ENCODE measurements around the gene PEX10.

Gene PEX10

DNA sequence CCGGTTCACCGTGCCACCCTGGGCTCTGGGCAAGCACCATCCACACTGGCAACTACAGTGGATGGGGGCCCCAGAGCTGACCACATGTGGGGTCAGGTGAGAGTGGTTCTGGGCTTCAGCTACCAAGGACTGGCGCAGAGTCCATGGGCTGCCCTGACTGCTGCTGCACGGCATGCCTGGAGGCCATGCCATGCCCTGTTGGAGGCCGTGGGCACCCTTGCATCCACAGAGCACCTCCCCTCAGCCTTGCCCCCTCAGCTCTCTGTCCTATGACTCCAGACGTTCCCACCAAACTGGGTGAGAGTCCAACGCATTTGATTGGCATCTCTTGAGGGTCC lies 36.5 kb downstream of the PEX10 start:
- H3K9ac ChIP-seq (ENCODE audit: low read length) = no peak overlapping the region
- H3K27ac ChIP-seq (ENCODE audit: low read length) = no peak overlapping the region
- no peaks in the 10 kb centered on the region for H3K36me3 ChIP-seq (replicated peaks; ENCODE audit: insufficient read depth, low read length)
- no peaks in the 10 kb centered on the region for H3F3A ChIP-seq (ENCODE audit: insufficient read depth, low read length)
- no peaks in the 10 kb centered on the region for H3K79me2 ChIP-seq (ENCODE audit: low read length)
- peaks cover 100% of the 10 kb centered on the region for H3K27me3 ChIP-seq (replicated peaks; ENCODE audit: insufficient read depth, low read length)
- H3K4me1 ChIP-seq (ENCODE audit: low read length) = no peaks in the 10 kb centered on the region
- H2AFZ ChIP-seq (ENCODE audit: low read length) = no peak overlapping the region
- DNase-seq = no peak
- H4K20me1 ChIP-seq (ENCODE audit: insufficient read depth, low read length) = no peaks in the 10 kb centered on the region
- H3K9me2 ChIP-seq (replicated peaks; ENCODE audit: insufficient read depth, low read length) = no peaks in the 10 kb centered on the region
- no peak overlapping the region for H3K4me2 ChIP-seq (ENCODE audit: low read depth, low read length)
- H3K9me3 ChIP-seq (replicated peaks; ENCODE audit: insufficient read depth, low read length) = no peaks in the 10 kb centered on the region
- TF ChIP-seq, protein P1, sequence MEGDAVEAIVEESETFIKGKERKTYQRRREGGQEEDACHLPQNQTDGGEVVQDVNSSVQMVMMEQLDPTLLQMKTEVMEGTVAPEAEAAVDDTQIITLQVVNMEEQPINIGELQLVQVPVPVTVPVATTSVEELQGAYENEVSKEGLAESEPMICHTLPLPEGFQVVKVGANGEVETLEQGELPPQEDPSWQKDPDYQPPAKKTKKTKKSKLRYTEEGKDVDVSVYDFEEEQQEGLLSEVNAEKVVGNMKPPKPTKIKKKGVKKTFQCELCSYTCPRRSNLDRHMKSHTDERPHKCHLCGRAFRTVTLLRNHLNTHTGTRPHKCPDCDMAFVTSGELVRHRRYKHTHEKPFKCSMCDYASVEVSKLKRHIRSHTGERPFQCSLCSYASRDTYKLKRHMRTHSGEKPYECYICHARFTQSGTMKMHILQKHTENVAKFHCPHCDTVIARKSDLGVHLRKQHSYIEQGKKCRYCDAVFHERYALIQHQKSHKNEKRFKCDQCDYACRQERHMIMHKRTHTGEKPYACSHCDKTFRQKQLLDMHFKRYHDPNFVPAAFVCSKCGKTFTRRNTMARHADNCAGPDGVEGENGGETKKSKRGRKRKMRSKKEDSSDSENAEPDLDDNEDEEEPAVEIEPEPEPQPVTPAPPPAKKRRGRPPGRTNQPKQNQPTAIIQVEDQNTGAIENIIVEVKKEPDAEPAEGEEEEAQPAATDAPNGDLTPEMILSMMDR (IDR thresholded peaks at IDR 0.05; ENCODE audit: low read length) = no peak
- TF ChIP-seq EZH2phosphoT487 (IDR thresholded peaks at IDR 0.05; ENCODE audit: low read length) = no peak
- TF ChIP-seq EZH2 (optimal IDR thresholded peaks at IDR 0.05; ENCODE audit: low read depth, low read length) = no peak
- no peak overlapping the region for H3K4me3 ChIP-seq (ENCODE audit: low read length)

DNA sequence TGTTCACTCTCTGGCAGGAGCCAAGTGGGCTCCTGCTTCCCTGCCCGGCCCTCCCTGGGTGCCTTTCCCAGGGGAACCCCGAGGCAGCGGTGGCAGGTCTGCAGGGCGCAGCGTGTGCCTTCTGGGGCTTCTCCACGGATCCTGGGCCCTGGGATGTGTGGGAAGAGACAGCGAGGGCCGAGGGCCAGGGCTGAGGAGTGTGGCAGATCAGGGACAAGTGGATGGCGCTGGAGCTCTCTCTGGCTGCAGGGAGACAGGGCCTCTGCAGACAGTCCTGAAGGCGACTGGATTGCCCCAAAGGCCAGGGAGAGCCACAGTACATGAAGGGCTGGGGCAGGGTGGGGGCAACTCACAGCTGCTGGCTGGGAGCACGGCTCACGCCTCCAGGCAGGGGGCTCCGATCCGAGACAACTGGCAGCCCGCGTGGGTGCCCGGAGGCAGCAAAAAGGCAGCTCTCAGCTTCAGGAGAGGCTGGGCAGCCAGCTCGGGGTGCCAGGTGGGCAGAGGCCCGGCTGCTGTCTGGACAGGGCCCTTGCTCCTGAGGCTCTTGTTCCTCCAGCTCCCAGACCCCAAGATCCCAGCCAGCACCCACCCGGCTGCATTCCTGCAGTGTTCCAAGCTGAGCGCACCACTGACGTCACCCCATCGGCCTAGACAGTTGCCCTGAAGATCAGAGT lies 37.0 kb downstream of the PEX10 start:
- Histone ChIP-seq H3K9me3 (replicated peaks; ENCODE audit: insufficient read depth, low read length) (no peaks in the 10 kb centered on the region), H3K79me2 (ENCODE audit: low read length) (no peaks in the 10 kb centered on the region), H3K9ac (ENCODE audit: low read length) (no peak overlapping the region), H3K4me1 (ENCODE audit: low read length) (no peaks in the 10 kb centered on the region), H3K36me3 (replicated peaks; ENCODE audit: insufficient read depth, low read length) (no peaks in the 10 kb centered on the region), H3F3A (ENCODE audit: insufficient read depth, low read length) (no peaks in the 10 kb centered on the region), H4K20me1 (ENCODE audit: insufficient read depth, low read length) (no peaks in the 10 kb centered on the region), H3K4me2 (ENCODE audit: low read depth, low read length) (no peak overlapping the region), H3K4me3 (ENCODE audit: low read length) (no peak overlapping the region), H3K27me3 (replicated peaks; ENCODE audit: insufficient read depth, low read length) (peaks cover 100% of the 10 kb centered on the region), H3K27ac (ENCODE audit: low read length) (no peak overlapping the region), H2AFZ (ENCODE audit: low read length) (no peak overlapping the region), H3K9me2 (replicated peaks; ENCODE audit: insufficient read depth, low read length) (no peaks in the 10 kb centered on the region)
- no peak for DNase-seq
- TF ChIP-seq, protein P1 (IDR thresholded peaks at IDR 0.05; ENCODE audit: low read length) = no peak
- no peak for TF ChIP-seq EZH2phosphoT487 (IDR thresholded peaks at IDR 0.05; ENCODE audit: low read length)
- no peak for TF ChIP-seq EZH2 (optimal IDR thresholded peaks at IDR 0.05; ENCODE audit: low read depth, low read length)

DNA sequence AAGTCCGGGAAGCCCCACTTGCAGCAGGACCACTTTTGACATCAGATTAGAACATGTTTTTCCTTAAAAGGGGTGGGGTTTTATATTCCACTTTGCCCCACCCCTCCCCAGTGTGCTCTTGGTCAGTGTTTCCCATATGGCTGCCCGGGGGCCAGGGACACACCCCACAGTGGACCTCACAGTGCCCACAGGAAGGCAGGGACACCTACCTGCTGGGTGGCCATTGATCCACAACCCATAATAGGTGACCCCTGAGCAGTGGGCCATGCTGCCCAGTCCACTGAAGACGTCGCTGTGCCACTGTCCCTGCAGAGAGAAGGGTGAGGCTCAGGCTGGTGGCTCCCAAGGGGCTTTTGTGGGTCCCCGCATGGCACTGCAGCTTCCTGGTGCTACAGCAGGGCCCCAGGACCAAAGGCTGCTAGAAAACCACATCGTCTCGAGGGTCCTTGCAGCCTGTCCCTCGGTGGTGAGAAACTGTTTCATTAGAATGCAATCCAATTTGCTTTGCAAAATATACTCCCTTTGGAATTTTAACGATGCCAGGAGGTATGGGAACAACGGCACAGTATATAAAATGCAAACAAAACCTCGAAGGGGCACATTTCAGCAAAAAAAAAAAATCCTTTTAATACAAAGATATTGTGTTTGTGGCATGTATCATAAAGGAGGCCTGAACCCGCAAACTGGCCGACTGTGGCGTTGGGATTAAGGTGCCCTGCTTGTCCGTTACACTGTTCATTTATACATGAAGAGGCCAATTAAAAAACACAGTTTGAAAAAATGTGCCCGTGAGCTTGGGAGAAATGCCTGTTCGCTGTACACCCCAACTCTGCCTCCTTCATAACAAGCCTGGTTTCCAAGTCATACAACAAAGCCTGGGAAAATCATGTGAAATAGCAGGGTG lies 37.9 kb downstream of the PEX10 start:
- Histone ChIP-seq H2AFZ (ENCODE audit: low read length) (no peak overlapping the region), H3K9me3 (replicated peaks; ENCODE audit: insufficient read depth, low read length) (no peaks in the 10 kb centered on the region), H3K4me2 (ENCODE audit: low read depth, low read length) (no peak overlapping the region), H3F3A (ENCODE audit: insufficient read depth, low read length) (no peaks in the 10 kb centered on the region), H3K27ac (ENCODE audit: low read length) (no peak overlapping the region), H3K79me2 (ENCODE audit: low read length) (no peaks in the 10 kb centered on the region), H3K9ac (ENCODE audit: low read length) (no peak overlapping the region), H3K27me3 (replicated peaks; ENCODE audit: insufficient read depth, low read length) (peaks cover 99% of the 10 kb centered on the region), H3K9me2 (replicated peaks; ENCODE audit: insufficient read depth, low read length) (no peaks in the 10 kb centered on the region), H3K4me3 (ENCODE audit: low read length) (no peak overlapping the region), H3K36me3 (replicated peaks; ENCODE audit: insufficient read depth, low read length) (no peaks in the 10 kb centered on the region), H3K4me1 (ENCODE audit: low read length) (no peaks in the 10 kb centered on the region), H4K20me1 (ENCODE audit: insufficient read depth, low read length) (no peaks in the 10 kb centered on the region)
- TF ChIP-seq EZH2 (optimal IDR thresholded peaks at IDR 0.05; ENCODE audit: low read depth, low read length) = no peak
- TF ChIP-seq EZH2phosphoT487 (IDR thresholded peaks at IDR 0.05; ENCODE audit: low read length) = no peak
- TF ChIP-seq, protein P1 (IDR thresholded peaks at IDR 0.05; ENCODE audit: low read length) = no peak
- no peak for DNase-seq
